C4-2B (cell line): ENCODE results near the gene ITGB3BP.

Experiments used
- CTCF ChIP-seq: fragments of 450-650 bp; conservative IDR thresholded peaks from 2 replicates; pipeline ENCODE4 v1.5.1; 2017; ENCODE audit warnings: mild to moderate bottlenecking
- ZFX ChIP-seq: fragments of 450-650 bp; IDR thresholded peaks from 2 replicates; pipeline ENCODE4 v1.6.1; 2017

GRCh38 chr1:63506782-63507181 is 16.2 kb downstream of the ITGB3BP start:
- no peak for TF ChIP-seq CTCF
- no peak for TF ChIP-seq ZFX
